ENCODE data around the gene UBLCP1.

UBLCP1 gene

GRCh38 chr5:159331093-159331973 lies 68.2 kb downstream of the UBLCP1 start (continued):
- TF ChIP-seq ZNF768 (tag by site-specific recombination; IDR thresholded peaks at IDR 0.05) (no peak), ZNF37A (tag by site-specific recombination; IDR thresholded peaks at IDR 0.05) (no peak), WT1 (tag by site-specific recombination; IDR thresholded peaks at IDR 0.05) (no peak), ZSCAN5A (tag by site-specific recombination; IDR thresholded peaks at IDR 0.05) (no peak; the same call in 1 of the 2 replicates), ZNF121 (tag by site-specific recombination; IDR thresholded peaks at IDR 0.05) (no peak), ZBTB17 (tag by site-specific recombination; IDR thresholded peaks at IDR 0.05) (peak; percentile 40; the same call in 1 of the 2 replicates), ZNF366 (tag by site-specific recombination; conservative IDR thresholded peaks at IDR 0.05) (peak; percentile 47; the same call in 1 of the 2 replicates), ZNF175 (tag by site-specific recombination; IDR thresholded peaks at IDR 0.05) (no peak), ZNF488 (tag by site-specific recombination; IDR thresholded peaks at IDR 0.05) (no peak), ZNF335 (tag by site-specific recombination; conservative IDR thresholded peaks at IDR 0.05) (peak; percentile 81), ZNF148 (tag by site-specific recombination; IDR thresholded peaks at IDR 0.05; ENCODE audit: borderline replicate concordance) (no peak), KLF10 (tag by site-specific recombination; IDR thresholded peaks at IDR 0.05) (no peak), ZNF830 (tag by site-specific recombination; IDR thresholded peaks at IDR 0.05; ENCODE audit: low read depth) (no peak), ZNF19 (tag by site-specific recombination; IDR thresholded peaks at IDR 0.05; ENCODE audit: low read depth) (no peak), ZNF404 (tag by site-specific recombination; IDR thresholded peaks at IDR 0.05) (no peak), ZNF302 (tag by site-specific recombination; IDR thresholded peaks at IDR 0.05; ENCODE audit: low read depth) (no peak), ZNF274 (IDR thresholded peaks at IDR 0.05; ENCODE audit: low read length) (no peak), ZNF274 (tag by site-specific recombination; IDR thresholded peaks at IDR 0.05; ENCODE audit: borderline replicate concordance) (no peak), ZNF266 (tag by site-specific recombination; IDR thresholded peaks at IDR 0.05; ENCODE audit: low read depth) (no peak), ZNF350 (tag by site-specific recombination; IDR thresholded peaks at IDR 0.05) (no peak), ZNF558 (tag by site-specific recombination; IDR thresholded peaks at IDR 0.05) (no peak), ZNF518A (tag by site-specific recombination; conservative IDR thresholded peaks at IDR 0.05; ENCODE audit: low read depth) (no peak), ZNF776 (tag by site-specific recombination; IDR thresholded peaks at IDR 0.05; ENCODE audit: borderline replicate concordance) (no peak)
- TF ChIP-seq, protein P1, sequence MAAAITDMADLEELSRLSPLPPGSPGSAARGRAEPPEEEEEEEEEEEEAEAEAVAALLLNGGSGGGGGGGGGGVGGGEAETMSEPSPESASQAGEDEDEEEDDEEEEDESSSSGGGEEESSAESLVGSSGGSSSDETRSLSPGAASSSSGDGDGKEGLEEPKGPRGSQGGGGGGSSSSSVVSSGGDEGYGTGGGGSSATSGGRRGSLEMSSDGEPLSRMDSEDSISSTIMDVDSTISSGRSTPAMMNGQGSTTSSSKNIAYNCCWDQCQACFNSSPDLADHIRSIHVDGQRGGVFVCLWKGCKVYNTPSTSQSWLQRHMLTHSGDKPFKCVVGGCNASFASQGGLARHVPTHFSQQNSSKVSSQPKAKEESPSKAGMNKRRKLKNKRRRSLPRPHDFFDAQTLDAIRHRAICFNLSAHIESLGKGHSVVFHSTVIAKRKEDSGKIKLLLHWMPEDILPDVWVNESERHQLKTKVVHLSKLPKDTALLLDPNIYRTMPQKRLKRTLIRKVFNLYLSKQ (tag by site-specific recombination; IDR thresholded peaks at IDR 0.05; ENCODE audit: borderline replicate concordance), result 0 out of 2 replicates have a peak, but pooled peaks have one; percentile 50
- TF ChIP-seq, protein P2, sequence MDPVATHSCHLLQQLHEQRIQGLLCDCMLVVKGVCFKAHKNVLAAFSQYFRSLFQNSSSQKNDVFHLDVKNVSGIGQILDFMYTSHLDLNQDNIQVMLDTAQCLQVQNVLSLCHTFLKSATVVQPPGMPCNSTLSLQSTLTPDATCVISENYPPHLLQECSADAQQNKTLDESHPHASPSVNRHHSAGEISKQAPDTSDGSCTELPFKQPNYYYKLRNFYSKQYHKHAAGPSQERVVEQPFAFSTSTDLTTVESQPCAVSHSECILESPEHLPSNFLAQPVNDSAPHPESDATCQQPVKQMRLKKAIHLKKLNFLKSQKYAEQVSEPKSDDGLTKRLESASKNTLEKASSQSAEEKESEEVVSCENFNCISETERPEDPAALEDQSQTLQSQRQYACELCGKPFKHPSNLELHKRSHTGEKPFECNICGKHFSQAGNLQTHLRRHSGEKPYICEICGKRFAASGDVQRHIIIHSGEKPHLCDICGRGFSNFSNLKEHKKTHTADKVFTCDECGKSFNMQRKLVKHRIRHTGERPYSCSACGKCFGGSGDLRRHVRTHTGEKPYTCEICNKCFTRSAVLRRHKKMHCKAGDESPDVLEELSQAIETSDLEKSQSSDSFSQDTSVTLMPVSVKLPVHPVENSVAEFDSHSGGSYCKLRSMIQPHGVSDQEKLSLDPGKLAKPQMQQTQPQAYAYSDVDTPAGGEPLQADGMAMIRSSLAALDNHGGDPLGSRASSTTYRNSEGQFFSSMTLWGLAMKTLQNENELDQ (tag by site-specific recombination; IDR thresholded peaks at IDR 0.05; ENCODE audit: low read depth), result no peak
